ENCODE results near the gene PXDN. TPM values are rescaled to one million over a fixed set of nuclear protein-coding genes. Genes with fewer than 3 reads are reported as not detected.

Gene PXDN
- total and polyA plus RNA-seq, 2 donors (not counting 3 experiments of a cell fraction or from before 2014, with no cell fraction given), result 231 to 308 TPM

GRCh38 chr2:1709335-1709605, 35.0 kb downstream of the PXDN start:
- POLR2A ChIA-PET, result no interaction called here
- no peak overlapping the region for H2AFZ ChIP-seq (ENCODE audit: low read depth, low read length)
- intact Hi-C loops (cut with micrococcal nuclease), result no loop called here

More at GRCh38 chr2:1709335-1709605, 35.0 kb downstream of the PXDN start:
- FAIRE-seq (no peak), DNase-seq (ENCODE audit: low read depth, low spot score) (no peak)
- no peak overlapping the region for H3K27ac ChIP-seq (ENCODE audit: insufficient read depth, low read depth, low read length)
- H3K9me1 ChIP-seq (replicated peaks; ENCODE audit: control insufficient read depth, extremely low read depth, insufficient read depth, low read length), result no peaks in the 10 kb centered on the region
- peaks cover 18% of the 10 kb centered on the region for H3K4me1 ChIP-seq (ENCODE audit: control insufficient read depth, extremely low read depth, insufficient read depth, low read length)
- H3K9me3 ChIP-seq (replicated peaks; ENCODE audit: control insufficient read depth, insufficient read depth, low read length), result no peaks in the 10 kb centered on the region
- H3K4me2 ChIP-seq (ENCODE audit: insufficient read depth, low read length), result no peak overlapping the region
- no peaks in the 10 kb centered on the region for H3K27me3 ChIP-seq (ENCODE audit: control insufficient read depth in 2 of 2, insufficient read depth in 2 of 2, low read length in 2 of 2)
- TF ChIP-seq GATA2 (IDR thresholded peaks at IDR 0.05; ENCODE audit: insufficient read depth, insufficient read length, low read depth, low read length) (no peak), POLR2AphosphoS5 (IDR thresholded peaks at IDR 0.05; ENCODE audit: insufficient read depth, low read depth, low read length) (no peak), EZH2 (IDR thresholded peaks at IDR 0.05; ENCODE audit: borderline replicate concordance, low read depth, low read length, severe bottlenecking) (no peak), MYC (IDR thresholded peaks at IDR 0.05; ENCODE audit: low read depth, low read length) (no peak), FOS (IDR thresholded peaks at IDR 0.05; ENCODE audit: borderline replicate concordance, insufficient read depth, low read length) (no peak), JUN (IDR thresholded peaks at IDR 0.05; ENCODE audit: borderline replicate concordance, insufficient read depth, insufficient read length, low read depth) (no peak), POLR2A (IDR thresholded peaks at IDR 0.05; ENCODE audit: low read depth, low read length) (no peak), CTCF (IDR thresholded peaks at IDR 0.05; ENCODE audit: extremely low read depth in 1 of 2, insufficient read depth in 1 of 2, low read depth in 1 of 2, low read length in 2 of 2) (no peak), MAX (IDR thresholded peaks at IDR 0.05; ENCODE audit: insufficient read depth, insufficient read length) (no peak)
- no peak overlapping the region for H3K4me3 ChIP-seq (replicated peaks in 1 of 3; ENCODE audit: insufficient read depth in 1 of 3, low read depth in 1 of 3, low read length in 3 of 3)
- no peaks in the 10 kb centered on the region for H4K20me1 ChIP-seq (replicated peaks; ENCODE audit: control insufficient read depth, extremely low read depth, insufficient read depth, low read length)
- H3K9ac ChIP-seq (replicated peaks; ENCODE audit: extremely low read depth, insufficient read depth, low read length), result no peak overlapping the region
- no TSS peak for BruUV-seq (replicated peaks)
- dilution Hi-C loops (cut with MboI; ENCODE audit: extremely low pct_ligation_motif_present, low sequenced_read_pairs), result no loop called here
- no peaks in the 10 kb centered on the region for H3K36me3 ChIP-seq (ENCODE audit: control insufficient read depth in 2 of 2, extremely low read depth in 1 of 2, insufficient read depth in 2 of 2, low read length in 2 of 2)
- peaks cover 32% of the 10 kb centered on the region for H3K79me2 ChIP-seq (ENCODE audit: control insufficient read depth, insufficient read depth, low read length)
- CTCF ChIA-PET, result interaction anchor here (0.7 kb wide), 1 partner anchor 18 kb away, joined by 3 read pairs; no protein-coding TSS in a partner anchor
